ENCODE results near the gene RFC3.

- no peak for TF ChIP-seq EP300 (IDR thresholded peaks at IDR 0.05; ENCODE audit: borderline replicate concordance)
- TF ChIP-seq NFIC (IDR thresholded peaks at IDR 0.05): no peak
- TF ChIP-seq YY1 (IDR thresholded peaks at IDR 0.05; ENCODE audit: low read depth): no peak
- no peak for TF ChIP-seq TAF1 (IDR thresholded peaks at IDR 0.05; ENCODE audit: low read depth)
- no peak for TF ChIP-seq USF1 (IDR thresholded peaks at IDR 0.05)
- TF ChIP-seq TCF12 (IDR thresholded peaks at IDR 0.05; ENCODE audit: low read depth): no peak
- TF ChIP-seq, protein P1, sequence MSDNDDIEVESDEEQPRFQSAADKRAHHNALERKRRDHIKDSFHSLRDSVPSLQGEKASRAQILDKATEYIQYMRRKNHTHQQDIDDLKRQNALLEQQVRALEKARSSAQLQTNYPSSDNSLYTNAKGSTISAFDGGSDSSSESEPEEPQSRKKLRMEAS (IDR thresholded peaks at IDR 0.05): no peak
- TF ChIP-seq, protein P2, sequence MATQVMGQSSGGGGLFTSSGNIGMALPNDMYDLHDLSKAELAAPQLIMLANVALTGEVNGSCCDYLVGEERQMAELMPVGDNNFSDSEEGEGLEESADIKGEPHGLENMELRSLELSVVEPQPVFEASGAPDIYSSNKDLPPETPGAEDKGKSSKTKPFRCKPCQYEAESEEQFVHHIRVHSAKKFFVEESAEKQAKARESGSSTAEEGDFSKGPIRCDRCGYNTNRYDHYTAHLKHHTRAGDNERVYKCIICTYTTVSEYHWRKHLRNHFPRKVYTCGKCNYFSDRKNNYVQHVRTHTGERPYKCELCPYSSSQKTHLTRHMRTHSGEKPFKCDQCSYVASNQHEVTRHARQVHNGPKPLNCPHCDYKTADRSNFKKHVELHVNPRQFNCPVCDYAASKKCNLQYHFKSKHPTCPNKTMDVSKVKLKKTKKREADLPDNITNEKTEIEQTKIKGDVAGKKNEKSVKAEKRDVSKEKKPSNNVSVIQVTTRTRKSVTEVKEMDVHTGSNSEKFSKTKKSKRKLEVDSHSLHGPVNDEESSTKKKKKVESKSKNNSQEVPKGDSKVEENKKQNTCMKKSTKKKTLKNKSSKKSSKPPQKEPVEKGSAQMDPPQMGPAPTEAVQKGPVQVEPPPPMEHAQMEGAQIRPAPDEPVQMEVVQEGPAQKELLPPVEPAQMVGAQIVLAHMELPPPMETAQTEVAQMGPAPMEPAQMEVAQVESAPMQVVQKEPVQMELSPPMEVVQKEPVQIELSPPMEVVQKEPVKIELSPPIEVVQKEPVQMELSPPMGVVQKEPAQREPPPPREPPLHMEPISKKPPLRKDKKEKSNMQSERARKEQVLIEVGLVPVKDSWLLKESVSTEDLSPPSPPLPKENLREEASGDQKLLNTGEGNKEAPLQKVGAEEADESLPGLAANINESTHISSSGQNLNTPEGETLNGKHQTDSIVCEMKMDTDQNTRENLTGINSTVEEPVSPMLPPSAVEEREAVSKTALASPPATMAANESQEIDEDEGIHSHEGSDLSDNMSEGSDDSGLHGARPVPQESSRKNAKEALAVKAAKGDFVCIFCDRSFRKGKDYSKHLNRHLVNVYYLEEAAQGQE (IDR thresholded peaks at IDR 0.05; ENCODE audit: low read depth): no peak
- TF ChIP-seq EGR1 (IDR thresholded peaks at IDR 0.05): no peak
These were observed 41.8 kb downstream of the RFC3 start for GRCh38 chr13:33859691-33860303.

Measured in Ishikawa (cell line).